ENCODE data around the gene ENTR1. TPM values are rescaled to one million over a fixed set of nuclear protein-coding genes. Genes with fewer than 3 reads are reported as not detected.

The ENTR1 gene
- total and polyA plus RNA-seq, 2 of the 13 experiments (the other 11 are each of a cell fraction or from before 2014, with no cell fraction given): 70.1 to 76.4 TPM

GRCh38 chr9:136375096-136375495 lies 35.3 kb downstream of the ENTR1 start (continued):
- TF ChIP-seq STAT6 (CRISPR knock-in tag; IDR thresholded peaks at IDR 0.05; ENCODE audit: borderline replicate concordance) (no peak), EEA1 (CRISPR knock-in tag; IDR thresholded peaks at IDR 0.05; ENCODE audit: borderline replicate concordance) (no peak), SNAPC2 (CRISPR knock-in tag; IDR thresholded peaks at IDR 0.05) (no peak), GATAD1 (CRISPR knock-in tag; IDR thresholded peaks at IDR 0.05) (no peak), AKNA (CRISPR knock-in tag; IDR thresholded peaks at IDR 0.05; ENCODE audit: borderline replicate concordance) (no peak)

Measured in HepG2 (cell line).